GM12878 (cell line): ENCODE data around the gene TMEM140. TPM values are rescaled to one million over a fixed set of nuclear protein-coding genes. Genes with fewer than 3 reads are reported as not detected.
A peak's percentile ranks its signal among the peaks of the same experiment; 100 is the strongest.

Source experiments
- BCL11A ChIP-seq: IDR thresholded peaks from 2 replicates; pipeline ENCODE4 v1.6.1; 2011; ENCODE audit warnings: low read depth, low read length
- BHLHE40 ChIP-seq, 2 experiments: fragments of 450-650 bp in 1 of 2; IDR thresholded peaks; 2 replicates each; pipeline ENCODE4 v1.6.1; 2011 to 2017; ENCODE audit warnings: low read depth in 2 of 2, borderline replicate concordance in 1 of 2, improper control_type of control experiment in 1 of 2, low read length in 1 of 2, mild to moderate bottlenecking in 1 of 2
- BRCA1 ChIP-seq: IDR thresholded peaks from 2 replicates; pipeline ENCODE4 v1.6.1; 2011; ENCODE audit warnings: low read depth, low read length, improper control_type of control experiment
- DPF2 ChIP-seq: fragments of 450-650 bp; IDR thresholded peaks from 2 replicates; pipeline ENCODE4 v1.6.1; 2017; ENCODE audit warnings: mild to moderate bottlenecking
- EED ChIP-seq: sonication (generic); IDR thresholded peaks from 2 replicates; pipeline ENCODE4 v1.6.1; 2016; ENCODE audit warnings: antibody characterized with exemption, low read depth
- EP300 ChIP-seq, 2 experiments: fragments of 150-350 bp in 1 of 2; IDR thresholded peaks; 2 replicates each; pipeline ENCODE4 v1.6.1; 2011 to 2012; ENCODE audit warnings: low read depth in 2 of 2, low read length in 2 of 2, borderline replicate concordance in 1 of 2, improper control_type of control experiment in 1 of 2, inconsistent platforms in 1 of 2; ENCODE audit not compliant: control insufficient read depth in 1 of 2
- FOXK2 ChIP-seq: fragments of 450-650 bp; IDR thresholded peaks from 2 replicates; pipeline ENCODE4 v1.6.1; 2017; ENCODE audit warnings: mild to moderate bottlenecking, moderate library complexity
- GATAD2B ChIP-seq: fragments of 450-650 bp; conservative IDR thresholded peaks from 2 replicates; pipeline ENCODE4 v1.6.1; 2017; ENCODE audit warnings: low read depth, mild to moderate bottlenecking, moderate library complexity
- IKZF2 ChIP-seq, 2 experiments: fragments of 450-650 bp; IDR thresholded peaks; 2 replicates each; pipeline ENCODE4 v1.6.1; 2017; ENCODE audit warnings: mild to moderate bottlenecking in 2 of 2, moderate library complexity in 2 of 2
- MEF2B ChIP-seq: fragments of 450-650 bp; IDR thresholded peaks from 2 replicates; pipeline ENCODE4 v1.6.1; 2018; ENCODE audit warnings: mild to moderate bottlenecking, moderate library complexity; ENCODE audit not compliant: partially characterized antibody, poor library complexity, severe bottlenecking
- NBN ChIP-seq: fragments of 450-650 bp; IDR thresholded peaks from 2 replicates; pipeline ENCODE4 v1.6.1; 2016
- NR2C1 ChIP-seq: fragments of 450-650 bp; IDR thresholded peaks from 2 replicates; pipeline ENCODE4 v1.6.1; 2017; ENCODE audit warnings: antibody characterized with exemption, mild to moderate bottlenecking, moderate library complexity
- PML ChIP-seq: IDR thresholded peaks from 2 replicates; pipeline ENCODE4 v1.6.1; 2012; ENCODE audit warnings: low read length, inconsistent platforms
- POU2F2 ChIP-seq: IDR thresholded peaks from 3 replicates; pipeline ENCODE4 v1.6.1; 2011; ENCODE audit warnings: low read depth, mild to moderate bottlenecking, low read length, borderline replicate concordance
- RELB ChIP-seq: fragments of 450-650 bp; IDR thresholded peaks from 2 replicates; pipeline ENCODE4 v1.6.1; 2017; ENCODE audit warnings: low read depth, mild to moderate bottlenecking, moderate library complexity
- TCF12 ChIP-seq: IDR thresholded peaks from 2 replicates; pipeline ENCODE4 v1.6.1; 2011; ENCODE audit warnings: low read depth, mild to moderate bottlenecking, low read length
- polyA plus RNA-seq, 11 experiments: library from polyadenylated mRNA; depleted of rRNA in 4 of 11; unstranded in 6 of 11; stranded (reverse) in 5 of 11; fragments of >200 nt; fragmentation: Nextera tagmentation in 4 of 11; fragmentation: Illumina TruSeq in 1 of 11; extraction: Ambion mirVana in 4 of 11; extraction: Trizol in 1 of 11; gene quantifications; 1 replicate in 1 of 11; 2 replicates in 10 of 11; pipeline versions ENCODE4 v1.2.1 to v1.2.3, GENCODE V29; 2011 to 2016; ENCODE audit warnings: inconsistent platforms in 2 of 11, missing spikeins in 2 of 11, low read depth in 1 of 11
- total RNA-seq, 4 experiments: library from RNA; depleted of rRNA in 3 of 4; stranded (reverse); fragments of >200 nt in 3 of 4; fragmentation: Illumina TruSeq in 1 of 4; extraction: Trizol in 1 of 4; gene quantifications; 2 replicates each; pipeline versions ENCODE4 v1.2.1 to v1.2.3, GENCODE V29; 2013 to 2021

Gene TMEM140
- total and polyA plus RNA-seq, 10 of the 15 experiments (the other 5 are each of a cell fraction or from before 2014, with no cell fraction given): 0.85 to 20.7 (median 3.3) TPM

- TF ChIP-seq RELB (peak; percentile 82; the same call in 1 of the 2 replicates), NR2C1 (no peak), BRCA1 (no peak), GATAD2B (peak; percentile 87; the same call in 1 of the 2 replicates), IKZF2 (IDR thresholded peaks at IDR 0.05) (peak in 1 of 2 experiments; percentile 42; a peak in 1 of 4 replicates), EP300 (IDR thresholded peaks at IDR 0.05; ENCODE audit: borderline replicate concordance in 1 of 2, control insufficient read depth in 1 of 2, low read depth in 2 of 2, low read length in 2 of 2) (peak in 1 of 2 experiments; percentile 15; a peak in 1 of 4 replicates), BHLHE40 (IDR thresholded peaks at IDR 0.05; ENCODE audit: borderline replicate concordance in 1 of 2, low read depth in 2 of 2, low read length in 1 of 2) (peak; percentile 24; a peak in 1 of 4 replicates), BCL11A (0 out of 2 replicates have a peak, but pooled peaks have one; percentile 1), PML (0 out of 2 replicates have a peak, but pooled peaks have one; percentile 32), NBN (peak; percentile 57; the same call in 1 of the 2 replicates), POU2F2 (peak; percentile 26; the same call in 1 of the 3 replicates), TCF12 (peak; percentile 65; the same call in 1 of the 2 replicates), FOXK2 (no peak), MEF2B (peak; percentile 98), DPF2 (peak; percentile 44; the same call in 1 of the 2 replicates), EED (peak; percentile 35)
These were observed 40.6 kb downstream of the TMEM140 start (continued) for GRCh38 chr7:135188298-135188984.
